GM18517 (cell line): Measurements from ENCODE around the gene SLCO2A1.

ENCODE experiments used
- ATAC-seq: cut with Tn5 transposase; IDR thresholded peaks from one replicate; pipeline ENCODE4 v1.9.1; 2021; ENCODE audit warnings: mild to moderate bottlenecking, moderate library complexity; ENCODE audit not compliant: unreplicated experiment

Gene SLCO2A1

GRCh38 chr3:133887803-133888703, 141.7 kb downstream of the SLCO2A1 start:
- no peak for ATAC-seq

GRCh38 chr3:133887074-133887802, 142.5 kb downstream of the SLCO2A1 start:
- ATAC-seq, result no peak

GRCh38 chr3:133886031-133886722, 143.5 kb downstream of the SLCO2A1 start:
- ATAC-seq, result no peak

GRCh38 chr3:133884887-133885711, 144.6 kb downstream of the SLCO2A1 start:
- no peak for ATAC-seq

- no peak for ATAC-seq
Measured at GRCh38 chr3:133884054-133884886, 145.5 kb downstream of the SLCO2A1 start.

GRCh38 chr3:133883641-133884040, 146.1 kb downstream of the SLCO2A1 start:
- no peak for ATAC-seq

GRCh38 chr3:133882986-133883586, 146.6 kb downstream of the SLCO2A1 start:
- ATAC-seq, result no peak

- ATAC-seq, result no peak
Measured at GRCh38 chr3:133881939-133882825, 147.5 kb downstream of the SLCO2A1 start.

- no peak for ATAC-seq
Measured at GRCh38 chr3:133881492-133881891, 148.2 kb downstream of the SLCO2A1 start.

- no peak for ATAC-seq
Measured at GRCh38 chr3:133880886-133881455, 148.8 kb downstream of the SLCO2A1 start.

GRCh38 chr3:133880287-133880686, 149.4 kb downstream of the SLCO2A1 start:
- no peak for ATAC-seq

GRCh38 chr3:133878518-133878917, 151.2 kb downstream of the SLCO2A1 start:
- ATAC-seq, result no peak
